RPMI8226 (cell line): ENCODE measurements around the gene PGK2.
"Not testable (repeated sequence)": the region's sequence is repeated elsewhere in the genome, so short reads cannot be mapped to it uniquely, and the experiment has no call there.

Experiments used
- DNase-seq: peaks from one replicate; pipeline ENCODE4 v3.0.0-alpha.2; 2015

Gene PGK2

GRCh38 chr6:49787176-49787575 is at the start of gene PGK2:
Gene PGK2, minus strand, starts transcription at chr6:49787285. Its CDS starts 98 bp downstream, at chr6:49787187.
- no peak for DNase-seq

DNA sequence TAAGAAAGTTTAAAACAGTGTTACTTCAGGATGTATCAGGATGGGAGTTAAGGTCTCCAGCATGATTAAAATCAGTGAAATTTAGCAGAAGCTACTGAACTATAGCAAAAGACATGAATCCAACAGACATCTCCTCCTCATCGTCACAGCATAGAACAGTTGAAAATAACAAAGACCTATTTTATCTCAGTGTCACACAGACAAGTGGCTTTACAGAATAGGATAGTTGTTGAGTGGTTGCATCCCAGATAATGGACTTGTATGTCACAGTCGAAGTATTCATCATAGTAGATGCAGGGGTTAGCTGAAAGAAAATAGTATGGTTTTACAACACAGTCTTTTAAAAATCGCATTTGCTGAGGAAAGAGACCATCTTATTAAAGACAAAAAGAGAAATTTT is 48.1 kb upstream of the PGK2 start:
- no peak for DNase-seq

DNA sequence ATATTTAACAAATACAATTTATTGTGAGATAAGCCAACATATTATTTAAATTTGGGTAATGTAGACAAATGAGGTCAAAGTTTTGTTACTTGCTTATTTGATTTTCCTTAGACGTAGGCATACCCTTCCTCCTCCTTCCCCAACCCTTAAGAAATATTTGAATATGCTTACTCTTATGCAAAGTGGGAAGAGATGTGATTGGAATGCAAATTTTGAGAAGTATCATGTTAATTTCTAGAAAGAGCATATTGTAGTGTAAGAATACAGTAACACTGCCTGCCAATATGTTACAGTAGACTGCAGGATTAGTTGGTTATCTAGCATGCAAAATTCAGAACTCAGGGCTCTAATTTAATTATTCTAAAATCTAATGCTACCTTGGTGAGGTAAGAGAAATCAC is 46.3 kb upstream of the PGK2 start:
- no peak for DNase-seq

- no peak for DNase-seq
Observed at GRCh38 chr6:49826743-49827406, 39.8 kb upstream of the PGK2 start.

GRCh38 chr6:49815166-49815565 is 28.1 kb upstream of the PGK2 start:
- DNase-seq, result no peak

GRCh38 chr6:49813248-49813647 is 26.2 kb upstream of the PGK2 start:
- no peak for DNase-seq

GRCh38 chr6:49806145-49806544 is 19.1 kb upstream of the PGK2 start:
- DNase-seq, result no peak

DNA sequence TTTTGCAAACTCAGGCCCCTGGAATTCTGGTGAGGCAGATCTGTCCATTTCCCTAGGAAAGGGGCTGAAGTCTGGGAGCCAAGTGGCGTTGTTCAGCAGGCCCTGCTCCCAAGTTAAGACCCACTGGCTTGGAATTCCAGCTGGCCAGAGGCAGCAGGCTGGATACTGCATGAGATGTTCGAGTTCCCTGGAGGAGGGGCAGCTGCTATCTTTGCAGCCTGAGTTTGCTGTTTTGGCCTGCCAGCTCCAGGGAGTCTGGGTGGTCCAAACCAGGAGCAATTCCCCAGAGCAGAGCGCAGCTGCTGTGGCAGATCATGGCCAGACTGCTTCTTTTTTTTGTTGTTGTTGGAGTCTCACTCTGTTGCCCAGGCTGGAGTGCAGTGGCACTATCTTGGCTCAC is 18.2 kb upstream of the PGK2 start:
- no peak for DNase-seq

- no peak for DNase-seq
Observed at GRCh38 chr6:49801525-49801924, 14.4 kb upstream of the PGK2 start.

- DNase-seq, result no peak
Observed at GRCh38 chr6:49799090-49799489, 12.0 kb upstream of the PGK2 start.

DNA sequence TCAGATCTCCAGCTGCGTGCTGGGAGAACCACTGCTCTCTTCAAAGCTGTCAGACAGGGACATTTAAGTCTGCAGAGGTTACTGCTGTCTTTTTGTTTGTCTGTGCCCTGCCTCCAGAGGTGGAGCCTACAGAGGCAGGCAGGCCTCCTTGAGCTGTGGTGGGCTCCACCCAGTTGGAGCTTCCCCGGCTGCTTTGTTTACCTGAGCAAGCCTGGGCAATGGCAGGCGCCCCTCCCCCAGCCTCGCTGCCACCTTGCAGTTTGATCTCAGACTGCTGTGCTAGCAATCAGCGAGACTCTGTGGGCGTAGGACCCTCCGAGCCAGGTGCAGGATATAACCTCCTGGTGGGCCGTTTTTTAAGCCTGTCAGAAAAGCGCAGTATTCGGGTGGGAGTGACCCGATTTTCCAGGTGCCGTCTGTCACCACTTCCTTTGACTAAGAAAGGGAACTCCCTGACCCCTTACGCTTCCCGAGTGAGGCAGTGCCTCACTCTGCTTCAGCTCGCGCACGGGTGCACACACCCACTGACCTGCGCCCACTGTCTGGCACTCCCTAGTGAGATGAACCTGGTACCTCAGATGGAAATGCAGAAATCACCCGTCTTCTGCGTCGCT is 9.9 kb upstream of the PGK2 start:
- DNase-seq, result not testable (repeated sequence)

- DNase-seq, result no peak
Observed at GRCh38 chr6:49790341-49790740, 3.3 kb upstream of the PGK2 start.

GRCh38 chr6:49784272-49784671 is 2.8 kb downstream of the PGK2 start:
- no peak for DNase-seq

DNA sequence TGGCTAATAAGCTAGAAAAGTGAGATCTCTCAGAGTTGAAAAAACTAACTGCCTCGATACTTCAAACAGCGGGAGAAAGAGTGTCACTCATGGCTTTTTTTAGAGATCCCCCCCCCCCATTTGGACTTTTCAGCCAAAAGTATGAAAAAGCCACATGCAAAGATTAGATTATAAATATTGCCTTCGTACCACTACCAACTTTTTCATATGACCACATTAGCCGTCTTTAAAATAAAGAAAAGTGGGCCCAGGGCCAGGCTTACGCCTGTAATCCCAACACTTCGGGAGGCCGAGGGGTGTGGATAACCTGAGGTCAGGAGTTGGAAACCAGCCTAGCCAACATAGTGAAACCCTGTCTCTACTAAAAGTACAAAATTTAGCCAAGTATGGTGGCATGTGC is 4.4 kb downstream of the PGK2 start:
- no peak for DNase-seq

DNA sequence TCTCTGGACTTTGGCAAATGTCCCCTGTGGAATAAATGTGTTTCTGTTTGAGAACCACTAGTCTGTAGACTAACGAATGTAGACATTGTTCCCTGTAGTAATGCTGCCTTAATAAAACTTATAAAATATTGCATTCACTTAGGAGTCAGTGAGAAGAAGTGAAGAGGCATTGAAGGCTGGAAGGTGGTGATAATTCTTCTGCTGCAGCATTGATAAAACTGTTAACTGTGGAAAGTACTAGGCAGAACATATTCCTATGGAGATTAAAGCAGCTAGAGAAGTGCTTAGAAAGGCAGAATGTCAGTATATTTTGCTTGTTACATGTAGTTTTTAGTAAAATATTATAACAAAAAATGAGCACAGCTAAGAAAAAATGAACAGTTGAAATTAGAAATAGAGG is 4.8 kb downstream of the PGK2 start:
- DNase-seq, result no peak

GRCh38 chr6:49776444-49776843 is 10.6 kb downstream of the PGK2 start:
- DNase-seq, result no peak

- DNase-seq, result no peak
Observed at GRCh38 chr6:49775043-49775442, 12.0 kb downstream of the PGK2 start.

- DNase-seq, result no peak
Observed at GRCh38 chr6:49772285-49772684, 14.8 kb downstream of the PGK2 start.

- DNase-seq, result no peak
Observed at GRCh38 chr6:49766762-49767161, 20.3 kb downstream of the PGK2 start.

DNA sequence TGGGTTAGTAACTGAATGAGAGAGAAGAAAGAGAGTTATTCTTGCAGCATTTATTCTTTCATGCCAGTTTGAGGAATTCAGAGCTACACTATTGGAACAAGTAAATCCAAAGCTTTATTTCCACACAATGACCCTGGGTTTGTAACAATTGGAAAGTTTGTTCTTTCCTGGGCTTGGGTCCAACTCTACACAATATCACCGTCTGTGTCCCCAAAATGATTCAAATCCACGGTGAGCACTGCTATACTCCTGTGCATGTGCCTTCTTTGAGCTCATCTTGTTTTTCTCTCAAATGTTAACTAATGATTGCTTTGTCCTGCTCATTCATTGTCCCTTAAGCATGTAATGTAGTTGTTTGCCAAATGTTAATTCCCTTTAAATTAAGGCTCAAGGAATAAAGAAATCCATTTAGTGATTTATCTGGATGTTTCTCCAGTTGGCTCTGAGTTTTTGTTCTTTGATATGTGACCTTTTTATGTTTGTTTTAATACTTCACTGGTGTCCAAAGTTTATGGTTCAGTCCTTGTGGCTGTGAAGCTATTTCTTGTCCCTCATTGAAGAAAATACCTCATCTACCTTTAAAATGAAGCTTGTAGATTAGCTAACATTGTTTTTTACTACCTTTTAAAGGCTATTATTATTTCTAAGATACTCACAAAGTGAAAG is 22.4 kb downstream of the PGK2 start:
- DNase-seq, result no peak

DNA sequence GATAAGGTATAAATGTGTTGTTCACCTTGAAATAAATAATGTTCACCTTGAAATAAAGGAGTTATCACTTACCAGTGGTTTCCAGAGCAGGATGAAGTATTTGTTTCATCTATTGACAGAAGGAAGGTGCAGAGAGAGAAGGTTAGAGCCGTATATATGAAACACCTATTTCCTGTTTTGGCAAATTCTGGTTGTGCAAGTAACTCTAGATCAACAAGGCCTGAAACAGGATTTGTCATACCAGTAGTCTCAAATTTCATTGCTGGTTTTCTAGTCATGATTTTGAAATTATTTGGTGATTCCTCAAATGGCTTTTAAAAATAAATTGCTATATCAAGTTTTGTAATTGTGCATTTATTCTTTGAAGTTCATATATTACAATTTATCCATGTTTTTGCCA is 42.8 kb downstream of the PGK2 start, which contains the start of gene CRISP3:
Gene CRISP3, minus strand, starts transcription at position 130 of the 400 bp plus-strand sequence. Its CDS starts 21 bp downstream, at position 109.
- no peak for DNase-seq

DNA sequence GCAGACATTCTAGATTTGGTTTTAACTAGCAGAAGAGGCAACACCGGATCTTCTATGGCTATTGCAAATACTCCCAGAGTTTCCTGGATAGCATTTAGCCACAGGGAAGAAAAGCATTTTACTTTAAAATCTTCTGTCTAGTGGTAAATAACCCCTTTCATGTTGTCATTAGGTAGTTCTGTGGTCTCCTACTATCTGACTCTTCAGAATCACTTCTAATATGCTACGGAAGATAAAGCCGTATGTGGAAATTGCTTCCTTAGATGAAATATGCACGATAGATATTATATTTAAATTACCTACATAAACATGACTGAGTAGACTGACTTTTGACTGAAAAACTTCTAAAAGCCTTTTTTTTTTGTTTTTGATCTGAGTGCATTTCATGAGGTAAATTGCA is 43.7 kb downstream of the PGK2 start:
- DNase-seq, result no peak

DNA sequence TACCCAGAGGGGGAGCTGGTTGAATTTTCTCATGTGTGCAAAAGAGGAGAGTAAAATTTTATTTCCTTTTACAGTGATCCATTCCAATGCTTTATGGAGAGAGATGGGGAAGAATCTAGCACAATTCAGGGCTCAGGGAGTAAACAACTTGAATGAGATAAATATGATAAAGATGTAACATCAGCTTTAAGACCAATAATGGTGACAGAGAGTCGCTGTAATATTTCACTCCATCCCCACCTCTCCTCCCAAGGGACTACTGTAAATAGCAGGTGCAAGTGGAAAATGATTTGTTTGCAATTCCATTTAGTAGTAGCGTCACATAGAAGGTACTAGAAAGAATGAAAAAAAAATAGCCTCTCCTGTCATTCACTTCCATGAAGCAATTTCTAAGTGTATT is 47.7 kb downstream of the PGK2 start:
- DNase-seq, result no peak

DNA sequence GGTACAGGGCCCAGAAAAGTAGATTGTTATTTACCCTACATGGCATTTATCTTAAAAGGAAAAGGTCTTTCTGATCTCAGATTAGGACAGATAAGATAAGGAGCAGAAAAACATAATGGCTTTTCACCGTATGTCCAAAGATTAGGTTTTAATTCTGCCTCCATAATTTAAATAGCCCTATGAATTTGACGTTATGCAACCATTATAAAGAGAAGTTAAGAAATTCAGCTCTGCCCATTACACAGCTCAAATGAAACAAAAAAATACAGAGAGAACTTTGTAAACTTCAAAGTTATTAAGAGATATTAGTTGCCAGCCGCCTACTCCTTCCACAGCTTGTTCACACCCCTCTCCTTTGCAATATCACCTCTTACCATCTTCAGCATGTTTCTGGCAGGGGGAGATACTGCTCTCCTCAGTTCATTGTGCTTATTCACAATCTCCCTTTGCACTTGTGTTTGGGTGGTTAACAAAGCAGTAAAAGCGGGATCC is 51.0 kb downstream of the PGK2 start:
- DNase-seq, result no peak
